Fibroblast of lung (primary cell): Measurements from ENCODE around the gene CC2D2A. TPM values are rescaled to one million over a fixed set of nuclear protein-coding genes. Genes with fewer than 3 reads are reported as not detected.

Experiments used
- DNase-seq, 2 donors: peaks; one replicate each; pipeline versions ENCODE4 v3.0.0 to v3.0.0-alpha.2; 2010; ENCODE audit warnings: low read depth in 2 of 2
- H2AFZ ChIP-seq: 2 replicates; pipeline ENCODE4 v1.5.1; 2012; ENCODE audit warnings: low read length, control low read depth, inconsistent platforms
- H3K27ac ChIP-seq: 2 replicates; pipeline ENCODE4 v1.5.1; 2011; ENCODE audit warnings: low read length, control low read depth; ENCODE audit not compliant: insufficient read depth
- H3K27me3 ChIP-seq: 2 replicates; pipeline ENCODE4 v1.5.1; 2011; ENCODE audit warnings: mild to moderate bottlenecking, low read length; ENCODE audit not compliant: control insufficient read depth, insufficient read depth
- H3K36me3 ChIP-seq: 2 replicates; pipeline ENCODE4 v1.5.1; 2011; ENCODE audit warnings: low read length; ENCODE audit not compliant: control insufficient read depth, insufficient read depth
- H3K4me1 ChIP-seq: 2 replicates; pipeline ENCODE4 v1.5.1; 2011; ENCODE audit warnings: low read length; ENCODE audit not compliant: control insufficient read depth, insufficient read depth; ENCODE audit errors: extremely low read depth
- H3K4me2 ChIP-seq: 2 replicates; pipeline ENCODE4 v1.5.1; 2011; ENCODE audit warnings: low read length, control low read depth; ENCODE audit not compliant: insufficient read depth; ENCODE audit errors: extremely low read depth
- H3K4me3 ChIP-seq, 4 experiments: fragments of 200-600 bp in 1 of 4; sonication (generic) in 1 of 4; replicated peaks in 1 of 4; 2 replicates each; pipeline ENCODE4 v1.5.1; 2011 to 2016; ENCODE audit warnings: low read length in 4 of 4, low read depth in 3 of 4, mild to moderate bottlenecking in 3 of 4, control low read depth in 2 of 4, inconsistent platforms in 1 of 4, mixed read lengths in 1 of 4; ENCODE audit not compliant: insufficient read depth in 1 of 4; ENCODE audit errors: control extremely low read depth in 1 of 4
- H3K79me2 ChIP-seq: 2 replicates; pipeline ENCODE4 v1.5.1; 2012; ENCODE audit warnings: mild to moderate bottlenecking, low read length, inconsistent platforms; ENCODE audit not compliant: control insufficient read depth, insufficient read depth
- H3K9ac ChIP-seq: 2 replicates; pipeline ENCODE4 v1.5.1; 2011; ENCODE audit warnings: mild to moderate bottlenecking, low read length, control low read depth; ENCODE audit not compliant: insufficient read depth
- H3K9me3 ChIP-seq: 2 replicates; pipeline ENCODE4 v1.5.1; 2012; ENCODE audit warnings: low read depth, low read length; ENCODE audit not compliant: control insufficient read depth, insufficient read depth
- H4K20me1 ChIP-seq: 2 replicates; pipeline ENCODE4 v1.5.1; 2011; ENCODE audit warnings: low read length; ENCODE audit not compliant: control insufficient read depth, insufficient read depth; ENCODE audit errors: extremely low read depth
- EZH2 ChIP-seq: IDR thresholded peaks from 2 replicates; pipeline ENCODE4 v1.5.1; 2012; ENCODE audit warnings: low read length, control low read depth, mild to moderate bottlenecking; ENCODE audit errors: missing control alignments
- polyA plus RNA-seq, 2 donors: library from polyadenylated mRNA; depleted of rRNA in 1 of 2; stranded (reverse) in 1 of 2; unstranded in 1 of 2; fragments of >200 nt; gene quantifications; 2 replicates each; pipeline ENCODE4 v1.2.1, GENCODE V29; 2011 to 2012; ENCODE audit warnings: missing spikeins in 1 of 2
- total RNA-seq: library from RNA; depleted of rRNA; stranded (reverse); fragments of >200 nt; gene quantifications from 2 replicates; pipeline ENCODE4 v1.2.1, GENCODE V29; 2014
- TF ChIP-seq, protein P1 (sequence below), 2 donors: IDR thresholded peaks in 1 of 2; conservative IDR thresholded peaks in 1 of 2; 1 replicate in 1 of 2; 2 replicates in 1 of 2; pipeline ENCODE4 v1.5.1; 2011 to 2012; ENCODE audit warnings: low read length in 2 of 2, control low read depth in 1 of 2, inconsistent platforms in 1 of 2, low read depth in 1 of 2, mild to moderate bottlenecking in 1 of 2

The CC2D2A gene
- total and polyA plus RNA-seq, 2 donors (not counting 1 experiment from before 2014, with no cell fraction given), result 30.9 to 41.6 TPM

DNA sequence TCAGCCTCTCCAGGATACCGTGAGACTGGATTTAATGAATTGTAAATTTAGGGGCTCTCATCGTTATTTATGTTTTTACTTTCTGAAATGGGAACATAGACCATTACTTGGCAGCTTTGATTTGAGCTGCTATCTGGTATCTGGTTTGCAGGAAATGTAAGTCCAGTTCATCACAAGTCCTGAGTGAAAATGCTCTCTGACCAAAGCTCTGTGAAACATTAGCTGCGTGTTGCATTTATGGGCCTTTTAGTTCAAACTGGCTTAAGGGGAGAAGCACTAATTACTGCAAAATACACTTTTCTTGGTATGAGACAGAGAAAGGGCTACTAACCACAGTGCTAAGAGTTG, 420 bp downstream of the CC2D2A start:
- no peak for TF ChIP-seq EZH2
- TF ChIP-seq, protein P1, sequence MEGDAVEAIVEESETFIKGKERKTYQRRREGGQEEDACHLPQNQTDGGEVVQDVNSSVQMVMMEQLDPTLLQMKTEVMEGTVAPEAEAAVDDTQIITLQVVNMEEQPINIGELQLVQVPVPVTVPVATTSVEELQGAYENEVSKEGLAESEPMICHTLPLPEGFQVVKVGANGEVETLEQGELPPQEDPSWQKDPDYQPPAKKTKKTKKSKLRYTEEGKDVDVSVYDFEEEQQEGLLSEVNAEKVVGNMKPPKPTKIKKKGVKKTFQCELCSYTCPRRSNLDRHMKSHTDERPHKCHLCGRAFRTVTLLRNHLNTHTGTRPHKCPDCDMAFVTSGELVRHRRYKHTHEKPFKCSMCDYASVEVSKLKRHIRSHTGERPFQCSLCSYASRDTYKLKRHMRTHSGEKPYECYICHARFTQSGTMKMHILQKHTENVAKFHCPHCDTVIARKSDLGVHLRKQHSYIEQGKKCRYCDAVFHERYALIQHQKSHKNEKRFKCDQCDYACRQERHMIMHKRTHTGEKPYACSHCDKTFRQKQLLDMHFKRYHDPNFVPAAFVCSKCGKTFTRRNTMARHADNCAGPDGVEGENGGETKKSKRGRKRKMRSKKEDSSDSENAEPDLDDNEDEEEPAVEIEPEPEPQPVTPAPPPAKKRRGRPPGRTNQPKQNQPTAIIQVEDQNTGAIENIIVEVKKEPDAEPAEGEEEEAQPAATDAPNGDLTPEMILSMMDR (conservative IDR thresholded peaks at IDR 0.05 in 1 of 2, IDR thresholded peaks at IDR 0.05 in 1 of 2; ENCODE audit: low read depth in 1 of 2, low read length in 2 of 2), result no peak
- Histone ChIP-seq H3K9ac (peak overlapping the region; percentile 52), H3K4me1 (peaks cover 3% of the 10 kb centered on the region), H3K79me2 (no peaks in the 10 kb centered on the region), H3K36me3 (no peaks in the 10 kb centered on the region), H3K27me3 (no peaks in the 10 kb centered on the region), H3K9me3 (no peaks in the 10 kb centered on the region), H3K27ac (peak overlapping the region; percentile 60), H3K4me3 (peak overlapping the region; percentile 61 to 93 (median 67)), H2AFZ (peak overlapping the region; percentile 97), H4K20me1 (no peaks in the 10 kb centered on the region), H3K4me2 (peak overlapping the region; percentile 99)
- DNase-seq, result peak; percentile 8 to 30

DNA sequence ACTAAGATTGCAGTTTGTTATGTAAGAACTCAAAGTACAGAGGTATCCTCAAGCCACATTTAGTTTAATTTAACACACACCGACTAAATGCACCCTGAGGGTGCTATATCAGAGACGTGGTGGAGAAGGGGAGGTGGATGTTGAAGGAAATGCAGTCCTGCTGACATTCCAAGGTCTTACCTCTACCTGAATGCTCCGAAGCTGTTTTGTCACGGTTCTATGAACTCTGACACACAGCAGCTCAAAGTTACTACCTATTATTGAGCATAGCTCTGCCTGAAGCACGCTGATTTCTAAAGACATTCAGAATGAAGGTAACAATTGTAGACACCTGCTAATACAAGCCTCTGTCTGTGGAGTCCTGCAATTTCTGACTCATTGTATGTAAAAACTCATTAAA, 6.7 kb downstream of the CC2D2A start:
- no peak for DNase-seq
- Histone ChIP-seq H3K27me3 (no peaks in the 10 kb centered on the region), H4K20me1 (no peaks in the 10 kb centered on the region), H3K9me3 (no peaks in the 10 kb centered on the region), H3K79me2 (peaks cover 2% of the 10 kb centered on the region), H3K36me3 (no peaks in the 10 kb centered on the region), H3K27ac (no peak overlapping the region), H3K4me2 (no peak overlapping the region), H3K4me3 (no peak overlapping the region), H2AFZ (no peak overlapping the region), H3K4me1 (peaks cover 4% of the 10 kb centered on the region), H3K9ac (no peak overlapping the region)
- no peak for TF ChIP-seq EZH2
- TF ChIP-seq, protein P1 (conservative IDR thresholded peaks at IDR 0.05 in 1 of 2, IDR thresholded peaks at IDR 0.05 in 1 of 2; ENCODE audit: low read depth in 1 of 2, low read length in 2 of 2), result no peak

DNA sequence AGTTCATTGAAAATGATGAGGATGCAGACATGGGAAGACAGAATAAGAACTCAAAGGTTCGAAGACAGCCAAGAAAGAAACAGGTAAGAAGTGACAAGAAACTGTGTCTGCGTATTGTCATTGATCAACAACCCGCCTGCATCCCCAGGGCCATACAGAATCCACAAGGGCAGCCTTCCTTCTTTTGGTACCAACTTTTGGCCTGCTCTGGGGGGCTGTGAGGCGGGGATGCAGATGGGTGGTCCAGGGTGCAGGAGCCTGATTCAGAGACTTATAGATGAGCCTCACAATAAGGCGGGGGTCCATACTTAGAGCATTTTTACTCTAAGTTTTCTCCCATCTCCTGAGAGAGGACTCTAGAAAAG, 9.0 kb downstream of the CC2D2A start:
- no peaks in the 10 kb centered on the region for H3K36me3 ChIP-seq
- H3K4me3 ChIP-seq, result no peak overlapping the region
- no peak overlapping the region for H3K4me2 ChIP-seq
- no peak for DNase-seq
- H3K9me3 ChIP-seq, result no peaks in the 10 kb centered on the region
- TF ChIP-seq, protein P1 (conservative IDR thresholded peaks at IDR 0.05 in 1 of 2, IDR thresholded peaks at IDR 0.05 in 1 of 2; ENCODE audit: low read depth in 1 of 2, low read length in 2 of 2), result no peak
- no peak for TF ChIP-seq EZH2
- H3K79me2 ChIP-seq, result peaks cover 2% of the 10 kb centered on the region
- H4K20me1 ChIP-seq, result no peaks in the 10 kb centered on the region
- no peak overlapping the region for H3K27ac ChIP-seq
- no peak overlapping the region for H2AFZ ChIP-seq
- no peak overlapping the region for H3K9ac ChIP-seq
- H3K27me3 ChIP-seq, result no peaks in the 10 kb centered on the region
- peaks cover 4% of the 10 kb centered on the region for H3K4me1 ChIP-seq
